ENCODE data around the gene IL15RA.
"Not testable (repeated sequence)": the region's sequence is repeated elsewhere in the genome, so short reads cannot be mapped to it uniquely, and the experiment has no call there.

Gene IL15RA

GRCh38 chr10:5949009-5949759, 28.2 kb downstream of the IL15RA start:
- DNase-seq (ENCODE audit: low read depth) = no peak

- DNase-seq (ENCODE audit: low read depth) = no peak
These were observed 29.1 kb downstream of the IL15RA start for GRCh38 chr10:5948208-5948585.

DNA sequence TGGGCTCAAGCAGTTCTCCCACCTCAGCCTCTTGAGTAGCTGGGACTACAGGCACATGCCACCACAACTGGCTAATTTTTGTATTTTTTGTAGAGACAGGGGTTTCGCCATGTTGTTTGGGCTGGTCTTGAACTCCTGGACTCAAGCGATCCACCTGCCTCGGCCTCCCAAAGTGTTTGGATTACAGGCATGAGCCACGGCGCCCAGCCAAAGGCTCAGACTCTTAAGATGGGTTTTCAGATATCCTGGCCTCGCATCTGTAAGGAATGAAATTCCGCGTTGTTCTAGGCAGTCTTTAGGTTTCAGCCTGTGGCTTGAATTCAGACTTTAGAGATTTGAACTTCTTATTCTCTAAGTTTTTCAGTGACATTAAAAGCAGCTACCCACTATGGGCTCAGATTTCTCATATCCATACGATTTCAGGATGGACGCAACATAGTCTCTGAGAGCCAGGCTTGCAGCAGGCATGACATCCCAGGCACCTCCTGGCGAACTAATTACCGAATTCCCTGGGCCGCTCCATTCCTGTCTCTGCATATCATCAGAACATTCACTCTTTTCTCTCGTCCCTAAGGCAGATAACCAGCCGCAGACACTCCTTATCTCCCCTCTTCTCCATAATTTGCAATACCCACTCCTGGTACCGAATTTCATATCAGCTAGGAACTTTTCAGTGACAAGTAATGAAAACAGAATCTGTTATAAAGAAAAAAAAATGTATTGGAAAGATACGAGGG, 29.7 kb downstream of the IL15RA start:
- DNase-seq (ENCODE audit: low read depth) = no peak

- DNase-seq (ENCODE audit: low read depth) = no peak
These were observed 30.6 kb downstream of the IL15RA start for GRCh38 chr10:5946786-5947185.

DNA sequence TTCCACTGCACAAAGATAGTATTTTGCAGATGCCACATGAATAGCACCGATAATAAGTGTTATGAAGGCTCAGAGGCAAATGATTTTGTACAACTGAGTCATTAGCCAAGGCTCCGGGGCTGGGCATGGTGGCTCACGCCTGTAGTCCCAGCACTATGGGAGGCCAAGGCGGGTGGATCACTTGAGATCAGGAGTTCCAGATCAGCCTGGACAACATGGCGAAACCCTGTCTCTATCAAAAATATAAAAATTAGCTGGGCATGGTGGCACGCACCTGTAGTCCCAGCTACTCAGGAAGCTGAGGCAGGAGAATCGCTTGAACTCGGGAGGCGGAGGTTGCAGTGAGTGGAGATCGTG, 30.9 kb downstream of the IL15RA start:
- not testable (repeated sequence) for DNase-seq (ENCODE audit: low read depth)

GRCh38 chr10:5945561-5946418, 31.6 kb downstream of the IL15RA start:
- no peak for DNase-seq (ENCODE audit: low read depth)

DNA sequence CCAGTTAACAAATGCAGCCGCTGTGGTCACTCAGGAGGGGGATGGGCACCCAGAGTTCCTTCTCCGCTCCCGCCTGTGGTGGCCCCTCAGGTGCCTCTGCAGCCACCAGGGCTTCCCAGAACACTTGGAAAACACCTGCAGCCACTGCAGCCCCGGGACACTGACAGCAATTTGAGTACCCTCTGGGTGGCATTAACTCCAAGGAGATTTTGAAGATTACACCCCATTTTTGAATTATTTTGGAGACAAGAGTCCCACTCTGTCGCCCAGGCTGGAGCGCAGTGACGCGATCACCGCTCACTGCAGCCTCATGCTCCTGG, 32.2 kb downstream of the IL15RA start:
- no peak for DNase-seq (ENCODE audit: low read depth)

DNA sequence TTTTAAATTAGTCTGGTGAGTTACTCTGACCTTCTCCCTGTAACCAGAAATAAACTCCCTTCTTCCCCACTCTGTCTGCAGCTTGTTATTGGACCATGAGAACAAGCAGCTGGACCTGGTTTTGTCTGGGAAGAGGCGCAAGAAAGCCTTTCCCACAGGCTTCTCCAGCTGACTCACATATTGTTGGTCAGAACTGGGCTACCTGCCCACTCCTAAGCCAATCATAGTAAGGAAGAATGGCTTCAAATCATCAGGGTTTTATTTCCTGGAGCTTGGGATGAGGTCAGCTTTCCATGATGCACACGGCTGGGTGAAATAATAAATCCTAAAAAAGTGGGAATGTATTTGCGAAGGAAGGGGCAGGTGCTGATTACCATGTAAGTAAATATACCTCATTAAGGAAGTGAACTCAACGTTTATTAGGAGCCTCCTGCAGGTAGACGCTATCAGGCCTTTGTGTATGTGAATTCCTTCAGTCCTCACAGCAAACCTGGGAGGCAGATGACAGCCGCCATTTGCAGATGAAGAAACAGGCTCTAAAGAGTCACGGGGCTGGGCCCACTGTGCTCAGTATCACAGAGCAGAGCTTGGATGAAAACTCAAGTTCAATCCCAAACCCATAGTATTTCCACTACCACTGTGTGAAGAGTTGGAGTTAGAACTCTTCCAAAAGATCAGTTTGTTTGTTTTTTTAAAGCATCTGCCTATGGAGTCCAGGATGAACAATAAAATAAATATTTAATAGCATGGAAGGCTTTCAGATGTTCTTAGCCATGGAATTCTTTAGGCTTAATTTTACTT, 32.8 kb downstream of the IL15RA start:
- DNase-seq (ENCODE audit: low read depth) = no peak

- DNase-seq (ENCODE audit: low read depth) = no peak
These were observed 33.8 kb downstream of the IL15RA start for GRCh38 chr10:5943536-5943935.

GRCh38 chr10:5942474-5942873, 34.9 kb downstream of the IL15RA start:
- no peak for DNase-seq (ENCODE audit: low read depth)

GRCh38 chr10:5942001-5942400, 35.3 kb downstream of the IL15RA start:
- DNase-seq (ENCODE audit: low read depth) = no peak

DNA sequence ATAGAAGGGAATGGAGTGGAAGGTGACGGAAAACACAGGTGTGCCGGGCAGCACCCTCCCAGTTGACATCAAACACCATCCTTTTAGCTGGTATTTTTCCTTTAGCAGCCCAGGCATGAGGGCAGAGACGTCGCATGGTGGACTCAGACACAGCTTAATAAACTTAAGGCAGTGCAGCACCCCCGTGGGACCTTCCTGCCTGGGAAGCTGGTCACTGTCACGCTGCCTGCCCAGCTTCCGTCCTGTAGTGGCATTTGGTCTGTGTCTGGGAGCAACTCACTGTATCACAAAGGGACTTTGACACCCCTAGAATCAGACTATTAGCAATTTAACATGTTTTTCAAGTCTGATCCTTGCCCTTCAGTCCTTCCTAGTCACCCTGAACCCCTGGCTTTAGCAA, 35.8 kb downstream of the IL15RA start:
- DNase-seq (ENCODE audit: low read depth) = no peak

DNA sequence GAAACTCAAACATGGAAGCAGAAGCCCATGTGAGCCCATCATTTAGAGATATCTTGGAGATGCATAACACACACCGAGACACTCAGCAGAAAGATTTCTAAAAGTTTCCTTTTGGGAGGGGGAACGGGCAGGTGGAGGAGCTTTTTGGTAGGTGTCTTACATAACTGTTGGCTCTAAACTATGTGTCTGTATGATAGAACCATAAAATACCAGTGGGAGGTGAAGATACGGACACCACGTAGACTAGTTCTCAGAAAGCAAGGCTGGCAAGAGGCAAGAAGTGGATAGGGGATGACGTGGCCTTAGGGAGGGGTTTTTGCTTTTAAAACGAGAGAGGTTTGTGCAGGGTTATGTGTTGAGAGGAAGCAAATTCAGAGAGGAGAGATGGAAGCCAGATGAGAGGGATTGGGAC, 36.5 kb downstream of the IL15RA start:
- no peak for DNase-seq (ENCODE audit: low read depth)

DNA sequence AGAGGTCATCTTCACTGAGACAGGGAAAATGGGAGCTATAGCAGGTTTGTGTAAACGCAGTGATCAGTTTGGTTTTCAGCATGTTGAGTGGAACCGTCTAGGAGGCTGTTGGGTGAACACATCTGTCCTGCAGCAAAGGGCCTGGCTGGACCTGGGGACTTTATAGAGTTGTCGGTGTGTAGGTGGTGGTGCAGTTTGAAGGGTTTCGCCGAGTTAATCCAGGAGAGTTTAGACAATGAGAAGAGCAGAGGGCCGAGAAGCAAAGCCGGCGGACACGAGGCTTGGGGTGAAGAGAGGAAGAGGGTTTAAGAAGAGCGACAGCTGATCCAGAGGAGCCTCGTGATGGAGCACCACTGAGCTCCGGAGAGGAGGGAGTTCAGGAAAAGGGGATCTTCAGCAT, 39.1 kb downstream of the IL15RA start:
- no peak for DNase-seq (ENCODE audit: low read depth)

DNA sequence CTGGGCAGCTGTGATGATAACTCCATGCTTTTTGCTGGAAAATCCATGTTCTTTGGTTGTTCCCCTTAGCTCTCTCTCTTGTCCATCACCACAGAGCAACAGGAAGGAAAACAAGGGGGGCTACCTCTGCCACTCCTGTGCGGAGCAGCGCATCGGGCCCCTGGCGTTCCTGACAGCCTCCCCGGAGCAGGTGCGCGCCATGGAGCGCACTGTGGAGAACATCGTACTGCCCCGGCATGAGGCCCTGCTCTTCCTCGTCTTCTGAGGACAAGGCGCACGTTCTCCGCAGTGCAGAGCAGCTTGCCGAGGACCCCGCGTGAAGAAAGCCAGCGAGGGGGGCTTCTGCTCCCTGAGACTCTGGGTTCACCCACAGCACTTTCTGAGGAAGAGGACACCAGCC, 40.3 kb downstream of the IL15RA start:
- DNase-seq (ENCODE audit: low read depth) = no peak

DNA sequence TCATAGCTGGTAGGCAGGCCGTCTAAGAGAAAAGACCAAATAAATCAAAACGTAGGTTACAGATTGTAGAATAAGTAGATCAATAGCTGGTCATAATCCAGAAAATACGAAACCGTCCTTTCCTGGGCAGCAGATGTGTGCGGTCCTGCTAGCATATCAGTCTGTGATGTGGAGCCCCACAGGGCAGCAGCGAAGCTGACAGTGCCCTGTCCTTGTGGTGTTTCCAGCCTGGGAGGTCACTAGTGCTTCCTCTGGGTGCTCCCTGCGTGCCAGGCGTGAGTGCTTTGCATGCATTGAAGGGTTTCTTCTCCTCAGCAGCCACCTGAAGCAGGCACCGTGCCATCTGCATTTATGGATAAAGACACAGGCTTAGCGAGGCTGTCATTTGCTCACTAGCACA, 41.7 kb downstream of the IL15RA start:
- no peak for DNase-seq (ENCODE audit: low read depth)

- no peak for DNase-seq (ENCODE audit: low read depth)
These were observed 43.3 kb downstream of the IL15RA start for GRCh38 chr10:5933909-5934546.

DNA sequence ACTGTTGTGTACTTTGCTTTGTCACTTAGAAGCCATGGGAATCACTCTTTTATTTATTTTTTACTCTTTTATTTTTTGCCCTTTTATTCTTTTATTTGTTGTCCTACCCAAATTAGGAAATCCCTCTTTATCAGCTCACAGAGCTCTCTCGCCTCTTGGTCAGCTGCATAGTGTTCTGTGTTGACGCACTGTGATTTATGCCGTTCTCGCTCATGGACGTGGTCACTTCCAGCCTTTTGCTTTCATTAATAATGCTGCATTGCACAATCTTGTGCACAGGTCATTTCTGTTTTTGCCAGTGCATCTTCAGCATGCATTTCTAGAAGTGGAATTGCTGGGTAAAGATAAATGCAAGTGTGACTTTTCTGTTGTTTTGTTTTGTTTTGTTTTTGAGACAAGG, 45.0 kb downstream of the IL15RA start:
- no peak for DNase-seq (ENCODE audit: low read depth)

GRCh38 chr10:5930272-5930671, 47.1 kb downstream of the IL15RA start:
- no peak for DNase-seq (ENCODE audit: low read depth)

DNA sequence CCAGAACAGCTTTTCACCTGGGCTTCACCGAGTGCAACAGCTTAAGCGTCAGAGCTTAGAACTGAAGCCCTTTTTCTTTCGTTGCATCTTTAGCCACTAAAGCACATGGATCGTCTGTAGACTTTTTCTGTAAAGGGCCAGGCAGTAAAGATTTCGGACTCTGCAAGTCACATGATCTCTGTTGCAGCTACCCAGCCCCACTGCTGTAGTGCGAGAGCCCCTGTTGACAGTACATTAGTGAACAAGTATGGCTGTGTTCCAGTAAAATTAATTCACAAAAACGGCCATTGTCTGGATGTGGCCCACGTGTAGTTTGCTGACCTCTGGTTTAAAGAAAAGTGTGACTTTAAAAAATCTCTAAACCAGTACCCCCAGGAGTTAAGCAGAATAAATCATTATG, 47.9 kb downstream of the IL15RA start:
- no peak for DNase-seq (ENCODE audit: low read depth)

GRCh38 chr10:5927306-5927705, 50.0 kb downstream of the IL15RA start:
- no peak for DNase-seq (ENCODE audit: low read depth)

DNA sequence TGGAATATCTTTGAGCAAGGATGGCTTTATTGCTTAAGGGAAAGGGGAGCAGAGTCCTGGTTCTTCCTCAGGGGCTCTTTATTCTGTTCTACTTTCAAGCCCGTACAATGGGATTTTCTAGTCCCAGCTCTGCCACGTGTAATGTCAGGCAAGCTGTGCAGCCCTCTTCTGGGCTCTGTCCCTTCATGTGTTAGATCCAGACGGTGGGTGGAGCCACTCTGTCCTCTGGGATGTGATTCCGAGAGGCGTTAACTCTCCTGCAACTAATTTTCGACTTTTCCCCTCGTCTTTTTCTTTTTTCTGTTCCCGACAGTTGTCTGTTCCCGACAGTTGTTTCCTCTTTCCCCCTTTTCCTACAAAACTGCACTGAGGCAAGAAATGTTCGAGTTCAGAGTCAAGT, 52.5 kb downstream of the IL15RA start:
- DNase-seq (ENCODE audit: low read depth) = no peak

Data from activated T-helper 1 cell treated with Interleukin-2 at 50 U/mL for 16 hours (primary cell).